CD4-positive, alpha-beta T cell treated with Interleukin-17A for 1 hour (primary cell): ENCODE results near the gene POC1A.
"Not testable (repeated sequence)": the region's sequence is repeated elsewhere in the genome, so short reads cannot be mapped to it uniquely, and the experiment has no call there.

ENCODE experiments used
- DNase-seq: peaks from one replicate; pipeline ENCODE4 v3.0.0-alpha.2; 2020

The POC1A gene

DNA sequence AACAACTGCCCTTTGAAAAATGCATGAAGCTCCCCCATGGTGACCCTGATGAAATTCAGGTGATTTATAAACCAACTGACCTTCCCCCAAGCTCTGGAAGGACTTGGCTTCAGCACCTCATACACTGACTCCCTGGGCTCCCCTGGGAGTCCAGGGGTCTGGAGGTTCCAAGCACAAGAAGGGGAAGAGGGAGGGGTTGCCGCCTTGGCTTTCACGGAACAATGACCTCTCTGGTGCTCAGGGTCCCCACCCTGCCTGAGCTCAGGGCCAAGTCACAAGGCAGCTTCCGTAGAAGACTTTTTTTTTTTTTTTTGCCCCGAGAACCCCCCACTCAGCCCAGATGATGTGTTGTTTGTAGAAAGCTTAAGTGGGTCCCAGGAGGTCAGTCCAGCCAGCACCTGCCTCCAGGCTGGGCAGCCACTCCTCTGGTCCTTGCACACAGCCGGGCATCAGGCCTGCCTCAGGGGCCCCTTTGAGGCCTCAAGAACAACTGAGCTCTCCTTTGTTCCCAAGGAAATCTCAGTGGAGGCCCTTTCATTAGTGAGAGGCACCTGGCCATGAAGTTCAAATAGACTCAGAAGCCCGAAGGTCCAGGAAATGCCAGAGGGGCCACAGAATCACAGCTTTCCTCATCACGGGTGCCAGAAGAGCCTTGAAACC lies 29.7 kb upstream of the POC1A start:
- no peak for DNase-seq

DNA sequence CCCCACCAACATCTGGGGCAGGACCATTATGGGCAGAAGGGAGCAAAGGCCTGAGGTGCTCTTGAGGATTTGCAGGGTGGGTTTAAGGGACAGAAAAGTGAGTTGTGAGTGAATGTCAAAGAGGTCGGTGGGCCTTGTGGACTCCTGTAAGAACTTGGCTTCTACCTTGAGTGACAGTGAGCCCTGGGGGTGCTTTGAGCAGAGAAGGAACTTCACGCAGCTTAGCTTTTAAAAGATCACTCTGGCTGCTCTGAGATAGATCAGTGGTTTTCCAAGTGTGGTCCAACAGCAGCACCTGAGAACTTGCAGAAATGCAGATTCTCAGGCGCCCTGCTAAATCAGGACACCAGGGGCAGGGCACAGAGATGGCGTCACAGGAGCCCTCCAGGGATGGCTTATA lies 28.5 kb upstream of the POC1A start:
- DNase-seq = no peak

DNA sequence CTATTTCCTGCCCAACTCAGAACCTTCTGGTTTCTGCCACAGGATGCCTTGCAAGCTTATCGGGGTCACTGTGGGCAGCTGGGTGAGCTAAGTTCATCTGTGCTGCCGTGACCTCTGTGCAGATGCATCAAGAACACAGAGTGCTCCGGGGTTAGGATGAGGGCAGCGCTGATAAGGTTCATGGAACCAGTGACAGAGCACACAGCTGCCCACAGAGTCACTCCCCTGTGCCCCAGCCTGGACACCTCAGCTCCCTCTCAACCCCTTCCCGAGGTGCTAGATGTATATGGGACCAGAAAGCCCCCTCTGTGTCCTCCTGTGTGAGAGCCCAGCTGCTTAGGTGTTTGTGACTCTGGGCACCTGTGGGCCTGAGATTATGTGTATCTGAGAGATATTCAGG lies 28.0 kb upstream of the POC1A start:
- no peak for DNase-seq

DNA sequence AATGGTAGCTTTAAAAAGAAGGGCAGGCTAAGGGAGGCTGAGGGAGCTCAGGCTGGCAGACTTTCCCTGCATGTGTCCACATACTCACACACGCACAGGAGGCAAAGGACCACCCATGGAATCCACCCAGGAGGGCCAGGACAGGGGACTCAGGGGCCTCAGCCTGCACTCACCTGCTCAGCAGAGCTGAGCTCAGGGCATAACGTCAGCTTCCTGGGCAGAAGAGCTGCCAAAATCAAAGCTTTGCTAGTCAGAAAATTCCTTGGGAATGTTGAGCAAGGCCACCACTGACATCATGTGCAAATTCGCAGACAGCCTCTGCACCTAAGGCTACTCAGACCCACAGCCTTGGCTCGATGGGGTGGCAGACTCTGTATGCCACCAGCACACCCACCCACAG lies 27.3 kb upstream of the POC1A start:
- DNase-seq = no peak

DNA sequence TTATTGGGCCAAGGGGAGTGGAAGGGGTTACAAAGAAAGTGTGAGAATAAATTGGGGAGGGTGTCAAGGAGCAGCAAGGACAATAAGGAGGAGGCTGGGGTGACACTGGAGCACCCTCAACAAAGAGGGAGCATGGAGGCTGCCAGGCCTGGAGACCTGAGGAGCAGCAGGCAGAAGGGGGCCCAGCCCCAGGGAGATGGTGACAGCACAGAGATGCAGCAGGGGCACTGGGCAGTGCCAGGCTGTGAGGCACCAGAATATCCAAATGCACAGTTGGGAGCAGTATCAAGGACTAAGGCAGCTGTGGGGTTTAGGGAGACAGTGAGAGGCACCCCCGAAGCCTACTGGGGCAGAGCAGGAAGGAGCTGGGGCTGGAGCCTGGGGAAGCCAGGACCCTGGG lies 24.3 kb upstream of the POC1A start:
- no peak for DNase-seq

DNA sequence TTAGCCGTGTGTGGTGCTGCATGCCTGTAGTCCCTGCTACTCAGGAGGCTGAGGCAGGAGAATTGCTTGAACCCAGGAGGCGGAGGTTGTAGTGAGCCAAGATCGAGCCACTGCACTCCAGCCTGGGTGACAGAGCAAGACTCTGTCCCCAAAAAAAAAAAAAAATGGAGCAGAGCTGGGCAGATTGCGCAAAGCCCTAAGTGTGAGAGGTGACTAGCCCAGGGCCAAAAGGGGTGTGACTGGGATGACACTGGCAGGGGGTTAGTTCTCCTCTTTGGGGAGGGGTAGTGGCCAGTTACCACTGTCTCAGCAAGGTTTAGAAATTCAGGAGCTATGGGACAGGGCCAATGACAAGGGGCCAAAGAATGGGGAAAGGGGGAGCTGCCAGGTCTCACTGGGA lies 23.9 kb upstream of the POC1A start:
- DNase-seq = not testable (repeated sequence)

DNA sequence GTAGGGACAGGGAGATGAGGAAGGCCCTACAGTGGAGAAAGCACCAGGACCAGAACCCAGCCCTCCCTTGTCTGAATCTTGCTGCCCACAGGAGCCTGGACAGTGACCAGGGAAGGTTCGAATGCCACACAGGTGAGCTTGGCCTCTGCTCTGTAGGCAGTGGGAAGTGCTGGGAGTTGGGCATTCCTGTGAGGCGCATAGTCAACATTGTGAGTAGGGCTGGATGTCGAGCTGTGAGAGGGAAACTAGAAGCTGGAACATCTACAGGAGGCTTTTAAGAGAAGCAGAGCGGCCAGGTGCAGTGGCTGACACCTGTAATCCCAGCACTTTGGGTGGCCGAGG lies 23.4 kb upstream of the POC1A start:
- no peak for DNase-seq

DNA sequence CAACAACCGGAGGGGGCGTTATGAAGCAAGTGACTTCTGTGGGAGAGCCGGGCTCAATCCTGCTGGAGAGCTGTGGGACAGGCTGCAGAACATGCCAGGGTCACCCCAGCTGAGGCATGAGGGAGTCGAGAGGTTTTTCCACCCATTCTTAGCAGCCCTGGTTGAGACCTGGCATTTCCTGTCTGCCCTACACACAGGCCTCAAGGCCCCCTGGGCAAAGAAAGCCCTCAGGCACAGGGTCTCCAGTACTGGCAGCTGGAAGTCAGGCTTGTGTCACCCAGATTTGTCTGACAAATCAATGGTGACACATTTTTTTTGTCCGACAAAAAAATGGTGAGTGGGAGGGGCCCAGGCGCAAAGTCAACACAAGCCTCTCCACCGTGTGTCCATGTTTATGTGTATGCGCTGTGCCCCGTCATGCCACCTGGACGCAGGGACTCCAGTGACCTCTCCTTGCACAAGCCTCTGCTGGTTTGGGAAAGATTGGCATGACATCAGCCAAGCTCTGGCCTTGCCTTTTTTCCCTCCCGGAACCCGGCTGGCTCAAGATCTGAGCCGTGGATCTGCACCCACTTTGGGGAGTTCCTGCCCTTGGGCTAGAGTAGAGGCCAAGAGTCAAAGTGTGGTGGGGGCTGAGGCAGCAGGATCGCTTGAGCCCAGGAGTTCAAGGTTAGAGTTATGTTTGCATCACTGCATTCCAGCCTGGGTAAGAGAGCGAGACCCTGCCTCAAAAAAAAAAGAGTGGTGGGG lies 22.9 kb upstream of the POC1A start:
- no peak for DNase-seq

DNA sequence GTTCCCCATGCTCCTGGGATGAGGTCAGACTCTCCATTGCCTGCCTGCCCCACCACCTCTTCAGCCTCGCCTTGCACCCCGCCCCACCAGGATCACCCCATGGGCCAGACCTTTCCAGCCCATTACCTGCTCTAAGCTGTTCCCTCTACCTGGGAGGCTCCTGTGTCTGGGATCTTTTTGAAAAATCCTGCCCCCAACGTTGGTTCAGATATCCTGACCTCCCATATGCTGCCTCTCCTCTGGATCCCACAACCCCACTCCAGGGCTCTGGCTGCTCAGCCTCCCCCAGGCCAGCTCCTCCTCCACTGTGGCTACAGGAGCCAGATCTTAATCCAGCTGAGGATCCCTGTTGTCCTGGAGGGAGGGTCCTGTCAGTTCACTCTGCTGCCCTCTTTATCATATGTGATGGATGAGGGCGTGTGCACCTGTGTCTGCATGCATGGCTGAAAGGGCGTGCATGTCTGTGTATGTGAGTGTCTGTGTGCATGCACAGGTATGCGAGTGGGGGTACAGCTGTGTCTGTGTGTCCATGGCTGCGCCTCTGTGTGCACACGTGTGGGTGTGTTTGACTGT lies 22.0 kb upstream of the POC1A start:
- DNase-seq = no peak

DNA sequence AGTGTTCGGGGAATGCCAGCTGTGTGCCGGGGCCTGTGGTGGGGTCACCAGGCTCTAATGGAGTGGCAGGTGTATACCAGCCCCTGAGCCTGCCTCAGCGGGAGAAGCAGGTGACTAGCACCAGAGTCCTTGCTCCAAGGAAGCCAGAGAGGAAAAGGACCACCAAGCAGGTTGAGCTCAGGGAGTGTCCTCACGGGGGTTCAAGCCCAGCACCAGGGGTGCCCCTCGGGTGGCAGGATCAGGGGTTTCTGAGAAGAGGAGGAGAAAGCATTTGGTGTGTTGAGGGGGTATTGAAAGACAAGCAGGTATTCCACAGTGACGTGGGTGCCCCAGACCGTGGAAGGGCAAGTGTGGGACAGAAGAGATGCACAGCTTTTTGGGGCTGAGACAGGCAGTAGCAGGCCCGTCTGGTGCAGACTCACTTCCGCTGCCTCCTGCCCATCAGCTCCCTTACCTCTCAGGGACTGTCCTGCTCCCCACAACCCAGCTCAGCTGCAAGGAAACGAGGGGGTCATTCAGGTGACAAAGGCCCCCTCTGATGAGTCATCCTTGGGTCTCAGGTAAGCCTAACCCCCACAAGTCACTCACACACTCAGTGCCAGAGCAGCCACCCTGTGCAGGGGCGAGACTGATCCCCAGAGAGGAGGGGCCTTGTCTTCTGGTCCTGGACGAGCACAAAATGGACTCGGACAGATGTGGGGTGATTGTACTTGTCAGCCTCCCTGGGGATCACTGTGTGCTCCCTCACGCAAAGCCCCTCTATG lies 21.4 kb upstream of the POC1A start:
- no peak for DNase-seq

DNA sequence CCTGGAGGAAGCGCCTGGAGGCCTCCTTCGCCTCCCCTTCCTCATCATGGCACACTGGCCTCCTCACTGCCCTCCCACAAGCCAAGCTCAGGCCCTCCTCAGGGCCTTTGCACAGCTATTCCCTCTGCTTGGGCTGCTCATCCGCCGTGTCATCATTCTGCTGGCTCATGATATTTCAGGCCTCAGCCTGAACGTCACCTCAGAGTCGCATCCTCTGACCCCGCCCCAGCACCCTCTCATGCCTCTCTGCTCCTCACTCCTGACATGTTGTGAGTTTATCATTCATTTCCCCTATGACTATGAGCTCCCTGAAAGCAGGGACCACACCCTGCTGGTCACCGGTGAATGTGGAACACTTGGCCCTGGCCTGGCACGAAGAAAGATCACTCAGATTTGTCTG lies 20.7 kb upstream of the POC1A start:
- DNase-seq = no peak

DNA sequence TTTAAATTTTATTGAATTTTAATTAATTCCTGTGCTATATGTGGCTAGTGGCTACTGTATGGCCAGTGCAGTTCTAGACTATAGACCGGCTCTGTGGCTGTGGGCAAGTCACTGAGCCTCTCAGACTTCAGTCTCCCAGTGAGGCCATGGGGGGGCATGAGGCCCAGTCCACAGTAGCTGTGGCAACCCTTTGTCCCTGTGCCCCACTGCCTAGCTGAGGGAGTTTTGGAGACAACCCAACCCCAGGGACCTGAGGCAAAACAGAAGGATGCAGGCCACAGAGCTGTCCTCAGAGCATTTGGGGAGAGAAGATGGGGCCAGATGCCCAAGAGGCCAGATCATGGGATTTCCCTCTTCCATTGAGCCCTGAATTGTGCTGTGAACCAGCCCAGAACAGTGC lies 18.9 kb upstream of the POC1A start:
- DNase-seq = no peak

DNA sequence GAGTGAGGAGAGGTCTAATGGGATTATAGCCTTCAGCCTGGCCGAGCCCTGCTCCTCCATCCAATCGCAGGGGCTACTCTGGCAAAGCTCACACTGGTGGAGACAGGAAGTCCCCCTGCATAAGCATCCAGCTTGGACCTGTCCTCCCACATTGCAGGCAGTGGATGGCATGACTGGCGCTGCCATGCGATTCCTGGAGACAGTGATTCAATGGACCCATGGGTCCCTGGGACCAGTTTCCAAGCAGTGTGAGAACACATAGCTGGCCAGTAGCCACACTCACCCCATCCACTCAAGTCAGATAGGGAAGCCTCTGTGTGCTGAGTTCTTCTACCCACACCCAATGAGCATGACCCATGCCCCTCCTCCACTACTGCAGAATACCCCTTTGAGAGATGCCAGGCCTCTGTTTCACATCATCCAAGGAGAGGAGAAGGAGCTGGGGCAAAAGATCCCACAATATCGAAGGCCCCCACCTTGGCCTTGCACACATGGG lies 18.1 kb upstream of the POC1A start:
- DNase-seq = no peak

DNA sequence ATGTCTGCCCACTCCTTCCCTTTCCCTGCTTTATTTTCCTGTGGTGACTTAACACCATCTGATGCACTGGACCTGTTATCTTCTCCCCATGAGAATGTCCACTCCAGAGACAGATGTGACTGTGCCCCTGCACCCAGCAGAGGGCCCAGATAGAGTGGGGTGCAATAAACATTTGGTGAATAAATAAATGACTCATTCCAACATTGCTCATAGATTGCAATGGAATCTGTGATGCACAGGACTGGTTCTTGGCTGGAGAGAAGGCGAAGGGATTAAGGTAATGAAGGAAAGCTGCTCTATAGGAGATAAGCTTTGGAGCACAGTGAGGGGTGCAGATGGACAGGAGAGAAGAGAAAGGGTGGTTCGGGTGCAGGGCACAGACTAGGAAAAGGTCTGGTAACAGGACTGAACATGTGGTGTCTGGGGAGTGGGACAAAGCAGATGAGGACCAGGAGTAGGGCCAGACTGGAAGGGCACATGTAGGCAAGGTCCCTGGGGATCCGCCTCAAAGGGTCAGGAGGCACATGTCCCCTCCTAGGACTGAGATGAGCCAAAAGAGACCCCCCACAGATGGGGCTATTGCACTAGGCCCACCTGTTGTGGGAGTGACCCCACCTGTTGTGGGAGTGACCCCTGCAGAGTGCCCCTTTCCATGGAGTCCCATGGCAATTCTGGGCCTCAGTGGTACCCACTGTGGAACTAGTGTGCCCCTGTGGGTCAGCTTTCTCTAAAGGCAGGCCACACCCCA lies 17.5 kb upstream of the POC1A start:
- DNase-seq = no peak

DNA sequence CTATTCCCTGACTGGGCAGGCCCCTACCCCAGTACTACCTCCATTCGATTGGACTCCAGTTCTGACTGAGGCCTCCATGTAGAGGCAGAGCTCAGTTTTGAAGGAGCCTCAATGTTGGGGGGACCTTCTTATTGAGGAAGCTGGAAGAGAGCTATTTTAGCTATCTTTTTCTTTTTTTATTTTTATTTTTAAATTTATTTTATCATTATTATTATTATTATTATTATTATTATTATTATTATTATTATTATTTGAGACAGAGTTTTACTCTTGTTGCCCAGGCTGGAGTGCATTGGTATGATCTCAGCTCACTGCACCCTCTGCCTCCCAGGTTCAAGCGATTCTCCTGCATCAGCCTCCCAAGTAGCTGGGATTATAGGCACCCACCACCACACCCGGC lies 16.0 kb upstream of the POC1A start:
- DNase-seq = not testable (repeated sequence)

DNA sequence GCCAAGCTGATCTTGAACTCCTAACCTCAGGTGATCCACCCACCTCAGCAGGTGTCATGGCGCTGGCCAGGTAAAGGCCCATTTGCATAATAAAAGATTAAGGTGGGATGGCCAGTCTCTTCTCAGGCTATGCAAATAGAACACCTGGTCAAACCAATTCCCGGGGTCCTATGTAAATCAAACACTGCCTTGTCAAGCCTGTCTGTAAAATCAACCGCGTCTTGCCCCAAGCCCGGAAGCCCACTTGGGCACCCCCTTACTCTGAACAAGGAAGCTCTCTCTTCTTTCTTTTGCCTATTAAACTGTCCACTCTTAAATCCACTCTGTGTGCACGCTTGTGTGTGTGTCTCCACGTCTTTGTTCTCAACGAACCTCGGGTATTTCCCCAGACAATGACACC lies 13.0 kb upstream of the POC1A start:
- DNase-seq = no peak

DNA sequence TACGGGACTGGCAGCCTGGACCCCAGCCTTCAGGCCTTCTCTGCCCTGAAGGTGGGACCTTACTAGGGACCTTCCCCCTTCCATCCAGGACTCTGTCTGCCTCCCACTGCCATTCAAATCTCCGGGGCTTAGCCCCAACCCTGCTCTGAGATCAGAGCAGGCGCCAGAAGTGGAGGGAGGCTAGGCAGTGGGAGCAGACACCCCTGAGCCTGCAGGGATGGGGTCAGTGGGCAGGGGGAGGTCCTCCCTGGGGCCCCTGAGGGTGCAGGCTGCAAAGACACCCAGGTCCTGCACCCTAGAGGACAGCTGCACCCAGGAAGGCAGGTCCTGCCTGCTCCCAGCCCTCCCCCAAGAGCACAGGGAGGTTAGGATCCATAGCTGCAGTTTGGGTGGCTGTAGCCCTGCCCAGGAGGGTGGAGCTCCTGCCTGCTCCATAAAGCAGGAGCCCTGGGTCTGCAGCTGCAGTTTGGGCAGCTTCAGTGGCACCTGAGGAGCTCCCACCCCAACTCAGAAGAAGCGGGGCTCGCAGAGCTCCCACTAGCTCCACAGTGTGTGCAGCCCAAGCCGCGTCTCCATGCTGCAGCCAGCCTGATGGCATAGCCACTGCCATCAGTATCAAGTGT lies 8.1 kb upstream of the POC1A start:
- no peak for DNase-seq

DNA sequence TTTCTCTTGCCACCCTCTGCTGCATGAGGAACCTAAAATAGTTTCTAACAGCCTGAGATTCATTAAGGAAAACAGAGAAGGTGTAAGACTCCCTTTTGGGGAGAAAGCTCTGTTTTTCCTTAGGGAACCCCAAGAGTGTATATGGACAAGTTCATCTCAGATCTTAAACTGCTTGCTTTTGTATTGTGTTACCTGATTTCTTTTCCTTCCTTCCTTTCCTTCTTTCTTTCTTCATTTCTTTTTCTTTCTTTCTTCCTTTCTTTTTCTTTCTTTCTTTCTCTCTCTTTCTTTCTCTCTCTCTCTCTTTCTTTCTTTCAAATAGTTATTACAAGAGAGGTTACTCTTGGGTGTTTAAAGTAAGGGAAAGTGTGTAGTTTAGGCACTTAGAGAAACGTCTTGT lies 5.3 kb upstream of the POC1A start:
- no peak for DNase-seq

DNA sequence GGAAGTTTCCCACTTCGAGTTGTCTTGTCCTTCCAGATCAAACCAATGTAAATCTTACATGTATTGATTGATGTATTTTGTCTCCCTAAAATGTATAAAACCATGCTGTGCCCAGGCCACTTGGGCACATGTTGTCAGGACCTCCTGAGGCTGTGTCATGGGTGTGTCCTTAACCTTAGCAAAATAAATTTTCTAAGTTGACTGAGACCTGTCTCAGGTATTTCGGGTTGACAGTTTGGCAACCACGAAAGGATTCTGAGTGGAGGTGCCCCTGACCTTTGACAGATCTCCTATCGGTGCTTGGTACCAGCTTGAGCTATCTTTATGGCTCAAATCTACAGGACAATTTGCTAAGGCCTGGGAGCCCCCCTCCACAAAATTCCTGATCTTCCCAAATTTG lies 1.7 kb upstream of the POC1A start:
- DNase-seq = no peak

DNA sequence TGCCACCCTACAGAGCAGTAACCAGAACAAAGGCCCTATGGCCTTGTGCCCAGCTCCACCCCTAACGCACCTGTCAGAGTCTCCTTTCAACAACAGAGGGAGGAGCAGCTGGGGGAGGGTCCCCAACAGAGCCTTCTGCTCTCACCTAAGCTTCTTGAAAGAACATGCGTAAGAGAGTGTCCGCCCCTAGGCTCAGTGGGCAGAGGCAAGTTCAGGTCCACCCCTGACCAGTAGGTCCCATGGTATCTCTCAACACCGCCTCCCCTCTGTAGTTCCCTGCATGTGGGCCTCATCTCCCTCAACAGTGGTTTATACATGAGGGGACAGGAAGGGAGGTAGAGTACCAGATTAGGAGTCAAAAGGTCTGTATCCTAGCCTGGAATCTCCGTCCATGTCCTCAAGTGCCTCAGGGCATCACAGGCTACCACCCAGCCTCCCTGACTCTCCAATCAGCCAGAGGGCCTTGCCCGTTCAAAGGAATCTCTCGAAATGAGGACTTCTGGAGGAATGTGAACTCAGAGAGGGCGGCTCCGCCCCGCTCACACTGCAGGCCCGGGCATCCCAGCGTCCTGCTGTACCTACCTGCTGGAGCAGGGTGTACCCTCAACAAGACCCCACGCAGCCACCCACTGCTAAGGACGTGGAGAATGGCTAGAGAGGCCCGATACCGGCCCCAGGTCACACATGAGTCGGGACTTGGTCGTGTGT lies 680 bp downstream of the POC1A start:
- no peak for DNase-seq

DNA sequence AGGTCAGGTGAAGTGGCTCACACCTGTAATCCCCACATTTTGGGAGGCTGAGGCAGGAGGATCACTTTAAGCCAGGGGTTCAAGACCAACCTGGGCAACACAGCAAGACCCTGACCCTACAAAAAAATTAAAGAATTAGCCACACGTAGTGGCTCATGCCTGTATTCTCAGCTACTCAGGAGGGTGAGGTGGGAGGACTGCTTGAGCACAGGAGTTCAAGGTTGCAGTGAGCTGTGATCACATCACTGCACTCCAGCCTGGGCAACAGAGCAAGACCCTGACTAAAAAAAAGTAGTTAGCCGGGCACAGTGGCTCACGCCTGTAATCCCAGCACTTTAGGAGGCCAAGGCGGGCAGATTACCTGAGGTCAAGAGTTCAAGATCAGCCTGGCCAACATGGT lies 2.2 kb downstream of the POC1A start:
- not testable (repeated sequence) for DNase-seq

DNA sequence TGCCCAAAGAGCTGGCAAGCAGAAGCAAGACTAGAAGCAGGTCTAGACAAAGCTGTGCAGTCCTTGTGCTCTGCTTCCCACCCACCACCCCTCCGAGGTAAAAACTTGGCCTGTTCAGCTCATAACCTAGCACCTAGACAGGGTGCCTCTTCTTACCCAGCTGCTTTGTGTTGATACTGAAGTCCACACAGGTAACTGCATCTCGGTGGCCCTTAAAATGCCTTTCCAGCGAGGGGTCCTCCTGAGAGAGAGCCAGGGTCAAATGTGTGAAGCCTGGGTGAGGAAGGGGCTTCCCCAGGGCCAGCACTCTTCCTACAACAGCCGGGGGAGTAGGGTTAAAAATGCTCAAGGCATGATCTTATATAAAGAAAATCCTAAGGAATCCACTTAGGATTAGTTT lies 3.4 kb downstream of the POC1A start:
- DNase-seq = no peak
